Esophagus muscularis mucosa (tissue), 4 donors: ENCODE measurements around the gene ZNF219. TPM values are rescaled to one million over a fixed set of nuclear protein-coding genes. Genes with fewer than 3 reads are reported as not detected.

Experiments used
- DNase-seq: peaks from one replicate; pipeline ENCODE4 v3.0.0-alpha.2; 2017; ENCODE audit errors: extremely low spot score
- H3K27ac ChIP-seq, 4 donors: fragments of 200-600 bp; sonication (generic); replicated peaks in 1 of 4; 1 replicate in 3 of 4; 2 replicates in 1 of 4; pipeline ENCODE4 v1.5.1; 2016 to 2019; ENCODE audit warnings: mild to moderate bottlenecking in 1 of 4
- H3K27me3 ChIP-seq, 4 donors: fragments of 200-600 bp; sonication (generic); one replicate each; pipeline versions ENCODE4 v1.5.1 to v1.6.0; 2016 to 2019
- H3K36me3 ChIP-seq, 4 donors: fragments of 200-600 bp; sonication (generic); one replicate each; pipeline ENCODE4 v1.5.1; 2016 to 2019
- H3K4me1 ChIP-seq, 4 donors: fragments of 200-600 bp; sonication (generic); one replicate each; pipeline ENCODE4 v1.5.1; 2016 to 2019
- H3K4me3 ChIP-seq, 4 donors: fragments of 200-600 bp; sonication (generic); 1 replicate in 2 of 4; 2 replicates in 2 of 4; pipeline ENCODE4 v1.5.1; 2016 to 2019; ENCODE audit warnings: mild to moderate bottlenecking in 4 of 4, moderate library complexity in 1 of 4
- H3K9me3 ChIP-seq, 4 donors: fragments of 200-600 bp; sonication (generic); 1 replicate in 3 of 4; 2 replicates in 1 of 4; pipeline ENCODE4 v1.5.1; 2016 to 2019
- CTCF ChIP-seq, 3 experiments: fragments of 200-600 bp in 2 of 3; fragments of 450-650 bp in 1 of 3; sonication (generic) in 2 of 3; IDR thresholded peaks; one replicate each; pipeline ENCODE4 v1.5.1; 2017 to 2019; ENCODE audit warnings: antibody characterized with exemption in 3 of 3, mild to moderate bottlenecking in 2 of 3, moderate library complexity in 1 of 3
- EP300 ChIP-seq: sonication (generic); formaldehyde crosslinking; IDR thresholded peaks from one replicate; pipeline ENCODE4 v1.6.1; 2017; ENCODE audit warnings: antibody characterized with exemption
- POLR2A ChIP-seq: fragments of 450-650 bp; IDR thresholded peaks from one replicate; pipeline ENCODE4 v1.6.1; 2017; ENCODE audit warnings: antibody characterized with exemption, moderate library complexity, mild to moderate bottlenecking, low read depth
- POLR2AphosphoS5 ChIP-seq, 2 donors: sonication (generic); formaldehyde crosslinking; IDR thresholded peaks; one replicate each; pipeline ENCODE4 v1.6.1; 2017; ENCODE audit warnings: antibody characterized with exemption in 2 of 2
- WGBS: methylation state at CpG from one replicate; pipeline ENCODE4 v1.1.5; 2018; 5-methylcytosine and 5-hydroxymethylcytosine counted together
- intact Hi-C: fragments of 100-400 bp; cut with DNase I; formaldehyde crosslinking; loops from one replicate; pipeline ENCODE4 v1.15.1; 2023
- total RNA-seq, 4 donors: library from RNA; depleted of rRNA; stranded (reverse); fragments of >200 nt; gene quantifications; one replicate each; pipeline versions ENCODE4 v1.1.0 to v1.2.1, GENCODE V29; 2016

Gene ZNF219
- total RNA-seq, 4 donors from 2014 or later = 64.4 to 116 (median 94.3) TPM

DNA sequence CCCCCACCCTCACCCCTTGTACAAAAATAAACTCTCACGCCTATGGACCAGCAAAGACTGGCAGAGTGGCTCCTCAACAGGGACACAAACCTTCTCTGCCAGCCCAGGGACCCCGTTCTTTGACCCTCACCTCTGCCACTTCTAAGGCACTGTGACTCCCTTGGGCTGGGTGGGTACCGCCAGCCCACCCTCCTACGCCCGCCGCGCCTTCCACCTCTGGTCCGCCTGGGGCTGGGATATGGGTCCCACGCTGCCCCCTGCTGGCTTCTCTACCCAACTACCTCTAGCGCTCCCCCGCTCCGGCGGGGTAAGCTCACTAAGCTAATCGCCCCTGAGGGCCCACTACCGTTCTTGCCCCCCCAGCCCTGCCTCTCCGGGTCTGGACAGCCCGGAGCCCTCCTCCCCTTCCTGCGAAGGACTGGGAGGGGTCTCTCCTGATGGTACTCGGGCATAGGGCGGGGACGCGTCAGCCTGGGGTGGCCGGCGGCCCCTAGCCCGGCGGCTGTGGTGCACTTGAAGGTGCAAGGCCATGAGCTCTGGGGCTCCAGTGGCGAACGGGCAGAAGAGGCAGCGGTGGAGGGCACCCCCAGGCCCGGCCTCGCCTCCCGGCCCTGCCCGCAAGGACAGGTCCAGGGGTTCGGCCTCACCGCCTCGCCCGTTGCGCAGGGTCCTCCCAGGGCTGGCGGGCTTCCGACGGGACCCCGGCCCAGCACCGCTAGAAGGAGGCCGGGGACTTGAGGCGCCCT, 8.1 kb downstream of the ZNF219 start:
- TF ChIP-seq POLR2AphosphoS5 (IDR thresholded peaks at IDR 0.05) (no peak), POLR2A (no peak), CTCF (IDR thresholded peaks at IDR 0.05) (peak; percentile 59 to 75 (median 60)), EP300 (no peak)
- Histone ChIP-seq H3K27me3 (no peaks in the 10 kb centered on the region), H3K4me1 (peaks cover 9 to 57% (median 47%) of the 10 kb centered on the region in 4 donors), H3K4me3 (no peak overlapping the region), H3K36me3 (peaks cover 33 to 78% (median 58%) of the 10 kb centered on the region in 4 donors), H3K9me3 (no peaks in the 10 kb centered on the region), H3K27ac (peak overlapping the region; percentile 4 to 43 (median 22))
- intact Hi-C loops = loop anchor here (5.0 to 10.0 kb wide), 2 partner anchors 73 to 174 kb away; partner anchors contain the start of gene HNRNPC
- WGBS = 71% methylated on average over 18 of the region's 45 CpGs
- DNase-seq = no peak

- TF ChIP-seq CTCF (IDR thresholded peaks at IDR 0.05) = no peak
- no peak for TF ChIP-seq POLR2AphosphoS5 (IDR thresholded peaks at IDR 0.05)
- no peak for DNase-seq
- Histone ChIP-seq H3K36me3 (peaks cover 33 to 83% (median 63%) of the 10 kb centered on the region in 4 donors), H3K27me3 (no peaks in the 10 kb centered on the region), H3K27ac (peak overlapping the region; percentile 4 to 43 (median 22)), H3K9me3 (no peaks in the 10 kb centered on the region), H3K4me3 (no peak overlapping the region), H3K4me1 (peaks cover 9 to 56% (median 49%) of the 10 kb centered on the region in 4 donors)
- intact Hi-C loops = loop anchor here (5.0 to 10.0 kb wide), 2 partner anchors 73 to 175 kb away; partner anchors contain the start of gene HNRNPC
- WGBS = 42% methylated on average over 5 of the region's 5 CpGs
Measured at GRCh38 chr14:21089877-21090193, 8.6 kb downstream of the ZNF219 start.

DNA sequence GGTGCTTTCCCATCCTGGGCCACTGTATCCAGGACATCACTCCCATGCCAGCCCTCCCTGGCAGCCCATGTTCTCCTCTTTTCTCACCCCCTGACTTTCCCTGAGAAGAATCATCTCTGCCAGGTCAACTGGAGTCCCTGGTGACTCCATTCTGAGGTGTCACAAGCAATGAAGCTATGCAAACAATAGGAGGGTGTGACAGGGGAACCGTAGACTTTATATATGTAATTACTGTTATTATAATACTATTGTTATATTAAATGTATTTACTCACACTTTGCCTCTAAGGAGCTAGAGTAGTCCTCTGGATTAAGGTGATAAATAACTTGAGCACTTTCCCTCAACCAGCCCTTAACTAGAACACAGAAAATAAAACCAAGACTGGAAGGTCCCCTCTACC, 9.2 kb downstream of the ZNF219 start:
- no peaks in the 10 kb centered on the region for H3K9me3 ChIP-seq
- H3K27me3 ChIP-seq = no peaks in the 10 kb centered on the region
- 55% methylated on average over 1 of the region's 1 CpG for WGBS
- DNase-seq = no peak
- H3K4me3 ChIP-seq = no peak overlapping the region
- intact Hi-C loops = no loop called here
- peak overlapping the region in 2 of 4 donors; percentile 18 to 43 for H3K27ac ChIP-seq
- TF ChIP-seq CTCF (IDR thresholded peaks at IDR 0.05) (no peak), EP300 (no peak), POLR2AphosphoS5 (IDR thresholded peaks at IDR 0.05) (no peak)
- peaks cover 33 to 89% (median 69%) of the 10 kb centered on the region in 4 donors for H3K36me3 ChIP-seq
- H3K4me1 ChIP-seq = peaks cover 9 to 50% (median 47%) of the 10 kb centered on the region in 4 donors

DNA sequence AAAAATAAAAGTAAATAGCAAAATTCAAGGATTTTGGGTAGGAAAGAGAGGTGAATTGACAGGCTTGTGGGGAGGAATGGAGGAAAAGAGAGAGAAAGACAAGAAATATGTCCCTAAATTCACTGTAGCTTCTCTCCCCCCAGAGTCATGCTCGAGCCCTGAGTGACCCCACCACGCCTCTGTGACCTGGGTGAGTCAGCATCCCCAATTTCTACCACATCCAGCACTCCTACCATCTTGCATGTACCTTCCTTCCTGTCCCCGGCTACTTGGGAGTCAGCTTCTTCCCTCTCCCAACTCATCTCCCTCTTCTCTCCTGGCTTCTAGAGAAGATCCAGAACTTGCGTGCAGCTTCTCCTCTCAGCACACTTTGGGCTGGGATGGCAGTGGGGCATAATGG, 9.8 kb downstream of the ZNF219 start:
- intact Hi-C loops = no loop called here
- WGBS = 66% methylated on average over 4 of the region's 4 CpGs
- peaks cover 33 to 95% (median 75%) of the 10 kb centered on the region in 4 donors for H3K36me3 ChIP-seq
- TF ChIP-seq CTCF (IDR thresholded peaks at IDR 0.05) = no peak
- TF ChIP-seq POLR2A = no peak
- no peak for TF ChIP-seq POLR2AphosphoS5 (IDR thresholded peaks at IDR 0.05)
- TF ChIP-seq EP300 = no peak
- DNase-seq = no peak
- H3K4me3 ChIP-seq = no peak overlapping the region
- no peaks in the 10 kb centered on the region for H3K9me3 ChIP-seq
- peak overlapping the region in 2 of 4 donors; percentile 12 to 18 for H3K27ac ChIP-seq
- H3K4me1 ChIP-seq = peaks cover 9 to 44% (median 42%) of the 10 kb centered on the region in 4 donors
- H3K27me3 ChIP-seq = no peaks in the 10 kb centered on the region
